Activated T-cell treated with anti-CD3 and anti-CD28 coated beads, Interleukin-2, amount 50 U/mL, for 4 hours (primary cell): ENCODE data around the gene TAMM41. TPM values are rescaled to one million over a fixed set of nuclear protein-coding genes. Genes with fewer than 3 reads are reported as not detected.
A peak's percentile ranks its signal among the peaks of the same experiment; 100 is the strongest.
"Not testable (repeated sequence)": the region's sequence is repeated elsewhere in the genome, so short reads cannot be mapped to it uniquely, and the experiment has no call there.

Source experiments
- ATAC-seq, 2 donors: fragments of 200-7000 bp; cut with Tn5 transposase; one replicate each; pipeline ENCODE4 v1.10.0; 2021
- DNase-seq: peaks from one replicate; pipeline ENCODE4 v3.0.0-alpha.2; 2020
- H3K27me3 Mint-ChIP-seq: one replicate; pipeline ENCODE4 v1.8.0; 2021; ENCODE audit warnings: low read depth, mixed read lengths
- H3K36me3 Mint-ChIP-seq: one replicate; pipeline ENCODE4 v1.8.0; 2022; ENCODE audit warnings: mixed read lengths; ENCODE audit not compliant: insufficient read depth
- H3K4me1 Mint-ChIP-seq: one replicate; pipeline ENCODE4 v1.8.0; 2021; ENCODE audit warnings: low read depth, mixed read lengths
- H3K4me3 Mint-ChIP-seq: one replicate; pipeline ENCODE4 v1.8.0; 2021; ENCODE audit warnings: mild to moderate bottlenecking, moderate library complexity, mixed read lengths
- H3K9me3 Mint-ChIP-seq: one replicate; pipeline ENCODE4 v1.8.0; 2021; ENCODE audit warnings: mixed read lengths
- total RNA-seq, 3 donors: library from RNA; stranded (reverse); gene quantifications; one replicate each; pipeline ENCODE4 v1.2.1, GENCODE V29; 2021

TAMM41 gene
- total RNA-seq, 3 donors from 2014 or later, result 35.2 to 43.8 (median 40.2) TPM

DNA sequence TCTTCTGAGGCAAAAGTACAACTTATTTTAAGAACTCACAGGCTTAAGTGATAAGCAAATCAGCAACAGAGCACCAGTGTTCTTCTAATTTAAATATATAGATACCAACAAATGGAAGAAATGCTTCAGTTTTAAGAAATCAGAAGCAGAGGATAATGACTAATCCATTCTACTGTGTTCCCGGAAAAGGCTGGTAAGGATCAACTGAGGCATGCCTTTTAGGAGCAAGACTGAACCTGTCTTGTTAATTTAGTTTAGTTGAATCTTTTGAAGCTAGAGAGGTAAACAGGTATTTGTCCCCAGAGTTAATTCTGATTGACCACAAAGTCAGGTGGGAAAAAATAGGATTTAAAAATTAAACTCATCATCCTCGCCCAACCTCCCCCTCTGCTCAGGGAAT is 51.8 kb downstream of the TAMM41 start:
- Mint-ChIP-seq H3K36me3 (peaks cover 70% of the 10 kb centered on the region), H3K9me3 (peaks cover 5% of the 10 kb centered on the region), H3K4me3 (no peak overlapping the region), H3K27me3 (no peaks in the 10 kb centered on the region), H3K4me1 (peaks cover 8% of the 10 kb centered on the region)
- ATAC-seq (no peak), DNase-seq (no peak)

- no peak overlapping the region for H3K4me3 Mint-ChIP-seq
- peaks cover 3% of the 10 kb centered on the region for H3K4me1 Mint-ChIP-seq
- DNase-seq, result no peak
- peaks cover 59% of the 10 kb centered on the region for H3K36me3 Mint-ChIP-seq
- no peaks in the 10 kb centered on the region for H3K27me3 Mint-ChIP-seq
- no peak for ATAC-seq
- H3K9me3 Mint-ChIP-seq, result no peaks in the 10 kb centered on the region
Observed at GRCh38 chr3:11791339-11792200, 55.1 kb downstream of the TAMM41 start.

DNA sequence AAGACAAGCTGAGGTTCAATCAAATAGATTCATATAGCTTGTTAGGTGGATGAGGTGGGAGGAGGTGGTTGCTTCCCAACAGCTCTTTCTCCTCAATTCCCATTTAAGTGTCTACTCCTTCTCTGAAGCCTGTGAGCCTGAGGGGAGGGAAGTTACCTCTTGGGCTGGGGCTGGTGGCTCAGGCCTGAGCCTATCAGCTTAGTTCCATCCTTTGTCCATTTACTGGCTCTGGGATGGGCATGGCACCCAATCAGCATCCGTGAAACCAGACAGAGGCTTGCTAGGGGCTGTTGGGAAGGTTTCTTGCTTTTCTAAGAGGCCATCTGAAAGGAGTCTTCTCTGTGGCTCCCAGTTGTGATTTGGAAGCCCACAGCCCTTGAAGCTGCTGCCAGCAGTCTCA is 57.3 kb downstream of the TAMM41 start:
- Mint-ChIP-seq H3K27me3 (no peaks in the 10 kb centered on the region), H3K4me3 (no peak overlapping the region), H3K36me3 (peaks cover 43% of the 10 kb centered on the region), H3K9me3 (no peaks in the 10 kb centered on the region), H3K4me1 (peaks cover 15% of the 10 kb centered on the region)
- no peak for DNase-seq
- no peak for ATAC-seq

DNA sequence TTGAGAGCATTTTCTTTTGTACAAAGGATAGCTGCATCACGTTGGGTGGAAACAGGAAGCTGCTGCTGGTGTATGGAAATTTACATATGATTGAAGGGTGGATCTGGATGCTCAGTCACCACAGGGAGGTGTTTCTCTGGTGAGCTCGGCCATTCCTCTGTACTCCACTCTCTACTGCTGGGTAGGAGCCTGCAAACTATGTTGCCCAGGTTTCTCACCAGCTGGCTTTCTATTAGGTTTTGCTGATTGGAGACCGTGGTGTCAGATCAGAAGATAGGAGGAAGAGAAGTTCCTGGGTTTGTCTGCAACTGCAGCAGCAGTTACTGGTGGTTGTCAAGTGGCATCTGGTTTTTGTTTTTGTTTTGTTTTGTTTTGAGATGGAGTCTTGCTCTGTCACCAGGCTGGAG is 61.7 kb downstream of the TAMM41 start:
- ATAC-seq (peak; percentile 18 to 51), DNase-seq (no peak)
- H3K27me3 Mint-ChIP-seq, result no peaks in the 10 kb centered on the region
- peak overlapping the region; percentile 45 for H3K4me3 Mint-ChIP-seq
- H3K36me3 Mint-ChIP-seq, result peaks cover 28% of the 10 kb centered on the region
- H3K9me3 Mint-ChIP-seq, result no peaks in the 10 kb centered on the region
- H3K4me1 Mint-ChIP-seq, result peaks cover 19% of the 10 kb centered on the region

- DNase-seq, result no peak
- peaks cover 16% of the 10 kb centered on the region for H3K4me1 Mint-ChIP-seq
- no peaks in the 10 kb centered on the region for H3K9me3 Mint-ChIP-seq
- no peak overlapping the region for H3K4me3 Mint-ChIP-seq
- ATAC-seq, result no peak
- H3K36me3 Mint-ChIP-seq, result peaks cover 20% of the 10 kb centered on the region
- H3K27me3 Mint-ChIP-seq, result no peaks in the 10 kb centered on the region
Observed at GRCh38 chr3:11780341-11780740, 66.3 kb downstream of the TAMM41 start.

- H3K4me1 Mint-ChIP-seq, result peaks cover 9% of the 10 kb centered on the region
- H3K27me3 Mint-ChIP-seq, result no peaks in the 10 kb centered on the region
- no peak for ATAC-seq
- no peaks in the 10 kb centered on the region for H3K9me3 Mint-ChIP-seq
- no peak overlapping the region for H3K4me3 Mint-ChIP-seq
- peaks cover 19% of the 10 kb centered on the region for H3K36me3 Mint-ChIP-seq
- no peak for DNase-seq
Observed at GRCh38 chr3:11779626-11780025, 67.1 kb downstream of the TAMM41 start.

DNA sequence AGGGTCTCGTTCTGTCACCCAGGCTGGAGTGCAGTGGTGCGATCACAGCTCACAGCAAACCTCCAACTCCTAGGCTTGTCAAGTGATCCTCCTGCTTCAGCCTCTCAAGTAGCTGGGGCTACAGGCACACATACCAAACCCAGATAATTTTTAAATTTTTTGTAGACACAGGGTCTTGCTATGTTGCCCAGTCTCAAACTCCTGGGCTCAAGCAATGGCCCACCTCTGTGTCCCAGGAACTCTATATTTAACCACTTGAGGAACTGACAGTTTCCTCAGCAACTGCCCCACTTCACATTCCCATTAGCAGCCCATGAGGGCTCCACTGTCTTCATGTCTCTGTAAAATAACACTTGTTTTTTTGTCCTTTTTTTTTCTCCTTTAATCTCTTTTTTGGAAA is 68.4 kb downstream of the TAMM41 start:
- no peaks in the 10 kb centered on the region for H3K4me1 Mint-ChIP-seq
- peaks cover 19% of the 10 kb centered on the region for H3K36me3 Mint-ChIP-seq
- ATAC-seq (no peak), DNase-seq (no peak)
- no peaks in the 10 kb centered on the region for H3K9me3 Mint-ChIP-seq
- H3K27me3 Mint-ChIP-seq, result no peaks in the 10 kb centered on the region
- no peak overlapping the region for H3K4me3 Mint-ChIP-seq

DNA sequence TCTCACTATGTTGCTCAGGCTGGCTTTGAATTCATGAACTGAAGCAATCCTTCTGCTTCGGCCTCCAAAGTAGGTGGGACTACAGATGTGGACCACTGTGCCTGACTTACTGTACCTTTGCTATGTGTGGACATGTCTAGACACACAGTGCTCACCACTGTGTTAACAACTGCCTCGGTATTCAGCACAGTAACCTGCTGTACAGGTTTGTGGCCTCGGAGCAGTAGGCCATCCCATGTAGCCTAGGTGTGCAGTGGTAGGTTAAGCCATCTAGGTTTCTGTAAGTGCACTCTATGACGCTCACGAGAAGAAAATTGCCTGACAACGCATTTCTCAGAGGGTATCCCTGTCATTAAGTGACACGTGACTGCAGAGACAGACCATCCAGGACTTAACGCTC is 70.3 kb downstream of the TAMM41 start:
- ATAC-seq, result no peak
- Mint-ChIP-seq H3K4me1 (peaks cover under 1% of the 10 kb centered on the region), H3K9me3 (no peaks in the 10 kb centered on the region), H3K27me3 (no peaks in the 10 kb centered on the region), H3K36me3 (peaks cover 19% of the 10 kb centered on the region), H3K4me3 (no peak overlapping the region)
- DNase-seq, result no peak

GRCh38 chr3:11775493-11775892 is 71.2 kb downstream of the TAMM41 start:
- DNase-seq (no peak), ATAC-seq (no peak)
- Mint-ChIP-seq H3K9me3 (no peaks in the 10 kb centered on the region), H3K36me3 (peaks cover 15% of the 10 kb centered on the region), H3K4me1 (peaks cover 9% of the 10 kb centered on the region), H3K27me3 (no peaks in the 10 kb centered on the region), H3K4me3 (no peak overlapping the region)

DNA sequence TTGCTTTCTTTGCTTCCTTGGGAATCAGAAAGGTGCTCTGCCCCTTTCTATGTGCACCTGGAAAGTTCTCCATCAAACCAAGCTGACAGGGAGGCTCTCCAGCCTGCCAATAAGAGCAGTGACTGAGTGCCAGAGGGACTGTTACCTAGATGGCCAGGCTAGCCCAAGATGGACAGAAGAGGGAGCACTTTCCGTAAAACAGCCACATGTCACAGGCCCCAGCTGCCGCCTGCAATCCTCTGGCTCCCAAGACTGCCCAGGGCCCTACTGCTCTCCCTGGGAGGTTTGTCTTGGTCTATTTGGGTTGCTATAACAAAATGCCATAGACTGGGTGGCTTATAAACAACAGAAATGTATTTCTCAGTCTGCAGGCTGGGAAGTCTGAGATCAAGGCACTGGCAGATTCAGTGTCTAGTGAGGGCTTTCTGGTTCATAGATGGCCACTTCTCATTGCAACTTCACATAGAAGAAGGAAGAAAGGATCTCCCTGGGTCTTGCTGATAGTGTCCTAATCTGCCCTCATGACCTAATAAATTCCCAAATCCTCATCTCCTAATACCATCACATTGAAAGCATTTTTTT is 72.3 kb downstream of the TAMM41 start:
- peaks cover 9% of the 10 kb centered on the region for H3K36me3 Mint-ChIP-seq
- H3K4me1 Mint-ChIP-seq, result peaks cover 19% of the 10 kb centered on the region
- no peak overlapping the region for H3K4me3 Mint-ChIP-seq
- H3K9me3 Mint-ChIP-seq, result no peaks in the 10 kb centered on the region
- no peak for ATAC-seq
- no peak for DNase-seq
- no peaks in the 10 kb centered on the region for H3K27me3 Mint-ChIP-seq

DNA sequence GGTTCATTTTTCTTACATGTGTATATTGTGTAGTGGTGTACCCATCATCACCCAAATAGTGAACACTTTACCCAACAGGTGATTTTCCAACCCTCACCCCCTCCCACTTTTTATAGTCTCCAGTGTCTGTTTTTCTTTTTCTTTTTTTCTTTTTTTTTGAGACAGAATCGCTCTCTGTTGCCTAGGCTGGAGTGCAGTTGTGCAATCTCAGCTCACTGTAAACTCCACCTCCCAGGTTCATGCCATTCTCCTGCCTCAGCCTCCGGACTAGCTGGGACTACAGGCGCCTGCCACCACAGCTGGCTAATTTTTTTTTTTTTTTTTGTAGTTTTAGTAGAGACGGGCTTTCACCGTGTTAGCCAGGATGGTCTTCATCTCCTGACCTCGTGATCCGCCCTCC is 74.8 kb downstream of the TAMM41 start:
- H3K36me3 Mint-ChIP-seq, H3K4me3 Mint-ChIP-seq, H3K27me3 Mint-ChIP-seq, H3K9me3 Mint-ChIP-seq, ATAC-seq, DNase-seq: not testable (repeated sequence)
- H3K4me1 Mint-ChIP-seq, result peaks cover 19% of the 10 kb centered on the region

- Mint-ChIP-seq H3K27me3 (no peaks in the 10 kb centered on the region), H3K9me3 (no peaks in the 10 kb centered on the region), H3K4me1 (peaks cover 19% of the 10 kb centered on the region), H3K4me3 (peak overlapping the region; percentile 29), H3K36me3 (peaks cover 3% of the 10 kb centered on the region)
- DNase-seq, result peak; percentile 66
- ATAC-seq, result peak; percentile 100
Observed at GRCh38 chr3:11770477-11771391, 76.0 kb downstream of the TAMM41 start.

- H3K4me3 Mint-ChIP-seq, result peak overlapping the region; percentile 29
- H3K27me3 Mint-ChIP-seq, result no peaks in the 10 kb centered on the region
- H3K4me1 Mint-ChIP-seq, result peaks cover 23% of the 10 kb centered on the region
- no peaks in the 10 kb centered on the region for H3K9me3 Mint-ChIP-seq
- no peaks in the 10 kb centered on the region for H3K36me3 Mint-ChIP-seq
- no peak for DNase-seq
- ATAC-seq, result peak; percentile 9 to 16
Observed at GRCh38 chr3:11769704-11770476, 76.8 kb downstream of the TAMM41 start.

DNA sequence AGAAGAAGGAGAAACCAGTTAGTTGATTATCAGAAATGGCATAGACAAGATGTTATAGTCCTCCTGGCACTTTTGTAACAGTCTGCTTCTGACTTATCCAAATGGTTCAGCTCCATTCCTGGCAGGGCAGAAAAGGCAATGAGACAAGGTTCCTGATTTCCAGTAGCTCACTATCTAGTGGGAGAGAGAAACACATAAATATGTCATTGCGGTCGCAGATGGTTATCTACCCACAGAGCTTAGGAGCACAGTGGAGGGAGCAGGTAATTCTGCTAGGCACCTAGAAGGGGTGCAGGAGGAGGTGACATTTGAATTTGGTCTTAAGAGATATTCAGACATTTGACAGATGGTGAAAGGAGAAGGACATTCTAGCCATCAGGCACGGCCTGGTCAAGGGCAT is 78.1 kb downstream of the TAMM41 start:
- Mint-ChIP-seq H3K4me1 (peaks cover 23% of the 10 kb centered on the region), H3K9me3 (no peaks in the 10 kb centered on the region), H3K4me3 (no peak overlapping the region), H3K36me3 (no peaks in the 10 kb centered on the region), H3K27me3 (no peaks in the 10 kb centered on the region)
- ATAC-seq (no peak), DNase-seq (no peak)
